GM12864 (cell line): ENCODE results near the gene GNAT1.

ENCODE experiments used
- DNase-seq: peaks from one replicate; pipeline ENCODE4 v3.0.0-alpha.2; 2011; ENCODE audit warnings: low read depth
- H3K4me3 ChIP-seq: 2 replicates; pipeline ENCODE4 v1.5.1; 2011; ENCODE audit warnings: mild to moderate bottlenecking, low read depth, low read length, control low read depth
- TF ChIP-seq, protein P1 (sequence below): IDR thresholded peaks from 2 replicates; pipeline ENCODE4 v1.5.1; 2011; ENCODE audit warnings: low read depth, mild to moderate bottlenecking, moderate library complexity, low read length, control low read depth, inconsistent platforms; ENCODE audit errors: missing control alignments

GNAT1 gene

DNA sequence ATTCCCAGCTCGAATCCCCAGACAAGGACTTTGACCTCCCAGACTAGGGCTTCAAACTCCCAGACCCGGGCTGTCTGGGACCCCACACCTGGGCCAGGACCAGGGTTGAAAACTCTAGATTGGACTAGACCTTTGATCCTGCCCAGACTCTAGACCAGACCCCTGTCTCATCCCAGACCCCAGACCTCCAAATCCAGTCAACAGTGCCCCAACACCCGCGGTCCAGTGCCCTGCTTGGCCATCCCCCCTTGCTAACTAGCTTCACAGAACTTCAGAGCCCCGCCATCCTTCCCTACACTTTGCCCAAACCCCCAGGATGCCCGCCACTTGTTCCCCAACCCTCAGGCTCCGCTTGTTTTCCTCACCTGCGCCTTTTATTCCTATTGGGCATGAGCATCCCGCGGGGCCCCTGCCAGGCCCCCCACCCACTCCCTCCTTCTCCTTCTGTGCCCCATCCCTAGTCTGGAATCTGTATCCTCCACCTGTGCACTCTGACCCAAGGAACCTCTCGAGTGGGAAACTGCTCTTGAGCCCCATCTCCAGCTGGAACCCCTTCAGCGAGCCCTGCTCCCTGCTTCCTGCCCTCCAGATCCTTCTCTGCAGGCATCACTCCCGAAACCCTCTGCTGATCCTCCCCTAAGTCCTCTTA is 45.2 kb downstream of the GNAT1 start:
- no peak for DNase-seq
- TF ChIP-seq, protein P1, sequence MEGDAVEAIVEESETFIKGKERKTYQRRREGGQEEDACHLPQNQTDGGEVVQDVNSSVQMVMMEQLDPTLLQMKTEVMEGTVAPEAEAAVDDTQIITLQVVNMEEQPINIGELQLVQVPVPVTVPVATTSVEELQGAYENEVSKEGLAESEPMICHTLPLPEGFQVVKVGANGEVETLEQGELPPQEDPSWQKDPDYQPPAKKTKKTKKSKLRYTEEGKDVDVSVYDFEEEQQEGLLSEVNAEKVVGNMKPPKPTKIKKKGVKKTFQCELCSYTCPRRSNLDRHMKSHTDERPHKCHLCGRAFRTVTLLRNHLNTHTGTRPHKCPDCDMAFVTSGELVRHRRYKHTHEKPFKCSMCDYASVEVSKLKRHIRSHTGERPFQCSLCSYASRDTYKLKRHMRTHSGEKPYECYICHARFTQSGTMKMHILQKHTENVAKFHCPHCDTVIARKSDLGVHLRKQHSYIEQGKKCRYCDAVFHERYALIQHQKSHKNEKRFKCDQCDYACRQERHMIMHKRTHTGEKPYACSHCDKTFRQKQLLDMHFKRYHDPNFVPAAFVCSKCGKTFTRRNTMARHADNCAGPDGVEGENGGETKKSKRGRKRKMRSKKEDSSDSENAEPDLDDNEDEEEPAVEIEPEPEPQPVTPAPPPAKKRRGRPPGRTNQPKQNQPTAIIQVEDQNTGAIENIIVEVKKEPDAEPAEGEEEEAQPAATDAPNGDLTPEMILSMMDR = no peak
- H3K4me3 ChIP-seq = peak overlapping the region; percentile 94

DNA sequence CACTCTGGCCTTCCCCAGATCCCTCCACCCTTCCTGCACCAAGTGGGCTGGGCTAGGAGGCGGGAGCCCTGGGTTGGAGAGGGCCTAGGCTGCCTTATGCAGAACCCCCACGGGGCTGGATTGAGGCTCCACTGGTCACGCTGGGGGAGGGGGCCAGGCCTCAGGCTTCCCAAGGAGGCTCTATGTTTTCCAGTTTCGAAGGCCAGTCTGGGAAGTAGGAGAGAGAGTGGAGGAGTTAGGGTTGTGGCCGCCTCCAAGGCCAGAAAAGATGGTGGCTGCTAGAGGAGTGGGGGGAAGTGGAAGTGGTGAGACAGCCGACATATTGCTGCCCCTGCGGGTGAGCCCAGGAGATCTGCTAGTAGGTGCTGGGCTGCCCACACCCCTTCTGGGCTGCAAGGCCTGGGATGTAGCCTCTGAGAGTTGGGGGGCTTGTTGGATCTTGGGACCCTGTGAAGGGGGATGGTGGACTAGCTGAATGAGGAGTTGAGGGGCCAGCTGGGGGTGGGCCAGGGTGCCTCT is 45.8 kb downstream of the GNAT1 start:
- peak overlapping the region; percentile 94 for H3K4me3 ChIP-seq
- TF ChIP-seq, protein P1 = no peak
- no peak for DNase-seq

DNA sequence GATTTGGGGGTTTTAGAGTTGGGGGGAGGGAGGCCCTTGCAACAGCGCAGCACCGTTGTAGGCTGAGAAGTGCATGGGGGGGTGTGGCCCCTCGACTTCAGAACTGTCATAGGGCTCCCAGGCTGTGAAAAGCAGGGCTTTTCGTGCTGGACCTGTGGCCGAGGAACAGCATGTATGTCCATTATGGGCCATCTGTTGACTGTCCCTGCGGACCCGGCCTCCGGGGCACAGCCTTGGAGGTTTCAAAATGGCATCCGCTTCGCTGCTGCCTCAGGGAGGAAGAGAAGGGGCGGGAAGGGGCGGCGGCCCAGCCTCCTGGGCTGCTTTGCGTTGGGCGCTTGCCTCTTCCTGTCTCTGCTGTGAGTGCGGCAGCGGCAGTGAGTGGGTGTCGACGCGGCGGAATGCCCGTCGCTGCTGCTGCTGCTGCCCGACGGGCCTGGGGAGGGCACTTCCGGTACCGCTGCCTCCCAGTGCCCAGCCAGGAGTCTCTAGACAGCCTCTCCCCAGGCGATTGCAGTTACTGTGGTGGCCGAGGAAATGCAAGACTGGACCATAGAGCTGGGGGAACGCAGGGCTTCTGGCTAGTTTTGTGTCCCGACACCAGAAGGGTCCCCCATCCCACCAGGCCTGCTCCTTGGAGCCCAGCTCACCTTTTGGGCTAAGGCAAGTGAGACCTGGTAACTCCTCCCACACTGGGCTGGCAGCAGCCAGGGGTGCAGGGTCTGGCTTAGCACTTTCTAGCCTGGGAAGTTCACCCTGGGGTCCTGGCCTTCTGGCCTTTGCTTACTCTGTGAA is 46.5 kb downstream of the GNAT1 start:
- TF ChIP-seq, protein P1 = no peak
- H3K4me3 ChIP-seq = peak overlapping the region; percentile 94
- peak; percentile 64 for DNase-seq

DNA sequence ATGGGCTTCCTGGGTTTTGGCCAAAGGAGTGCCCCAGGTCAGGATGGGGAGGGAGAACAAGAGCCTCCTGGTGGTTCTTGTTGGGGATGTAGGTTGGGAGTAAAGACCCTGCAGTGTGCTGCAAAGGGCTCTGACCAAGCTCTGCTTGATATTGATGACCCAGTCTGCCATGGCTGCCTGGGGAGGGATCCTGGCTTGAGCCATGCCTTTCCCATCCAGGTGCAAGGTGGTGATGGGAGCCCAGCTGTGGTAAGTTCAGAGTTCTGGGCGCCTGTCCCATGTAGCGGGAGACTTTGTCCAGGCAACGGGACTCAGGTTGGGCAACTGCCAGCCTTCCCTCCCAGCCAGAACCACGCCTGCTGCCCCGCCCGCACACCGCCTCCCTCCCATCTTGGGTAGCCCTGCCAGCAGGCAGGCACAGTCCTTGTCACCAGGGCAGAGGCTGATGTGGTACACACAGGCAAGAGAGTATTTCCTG is 47.2 kb downstream of the GNAT1 start:
- TF ChIP-seq, protein P1 = no peak
- no peak for DNase-seq
- peak overlapping the region; percentile 94 for H3K4me3 ChIP-seq

DNA sequence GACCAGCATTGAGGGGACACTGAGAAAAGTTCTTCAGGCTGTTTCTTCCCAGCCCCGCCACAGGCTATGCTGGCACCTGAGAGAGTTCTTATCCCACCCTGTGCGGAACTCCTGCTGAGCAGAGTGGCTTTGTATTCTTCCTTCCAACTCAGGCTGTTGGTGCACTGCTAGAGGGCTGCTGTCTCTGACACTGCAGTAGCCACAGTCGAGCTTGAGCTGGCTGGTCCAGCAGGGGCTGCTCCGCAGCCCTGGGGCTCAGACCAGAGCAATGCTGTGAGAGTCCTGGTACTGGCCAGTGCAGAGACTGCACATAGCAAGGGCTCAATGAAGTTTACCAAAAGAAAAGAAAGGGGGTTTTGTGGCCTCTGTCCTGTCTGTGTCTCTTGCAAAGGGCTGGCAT is 48.2 kb downstream of the GNAT1 start:
- no peak overlapping the region for H3K4me3 ChIP-seq
- DNase-seq = no peak
- TF ChIP-seq, protein P1 = no peak

DNA sequence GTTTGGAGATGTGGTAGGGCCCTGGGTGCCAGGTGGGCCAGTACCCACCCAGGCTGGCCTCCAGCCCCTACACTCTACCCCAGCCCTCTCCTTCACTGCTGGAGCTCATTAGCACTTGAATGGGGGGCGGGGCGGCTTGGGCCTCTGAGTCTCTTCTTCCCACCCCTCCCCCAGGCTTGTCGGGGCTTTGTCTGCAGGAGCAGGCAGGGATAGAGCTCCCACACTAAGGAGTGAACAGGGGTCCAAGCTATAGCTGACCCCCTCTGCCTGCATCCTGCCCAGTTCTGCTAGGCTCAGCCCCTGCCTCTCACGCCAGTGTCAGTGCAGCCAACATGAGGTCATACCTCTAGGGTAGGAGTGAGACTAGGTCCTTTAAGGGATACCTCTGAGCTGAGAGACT is 49.8 kb downstream of the GNAT1 start:
- no peak overlapping the region for H3K4me3 ChIP-seq
- TF ChIP-seq, protein P1 = no peak
- no peak for DNase-seq
